ENCODE data around the gene NEIL1. TPM values are rescaled to one million over a fixed set of nuclear protein-coding genes. Genes with fewer than 3 reads are reported as not detected.

NEIL1 gene
- total RNA-seq, 4 donors from 2014 or later, result 25.2 to 71.9 (median 48.8) TPM

GRCh38 chr15:75359537-75360250 lies 12.9 kb downstream of the NEIL1 start:
- TF ChIP-seq, protein P1, sequence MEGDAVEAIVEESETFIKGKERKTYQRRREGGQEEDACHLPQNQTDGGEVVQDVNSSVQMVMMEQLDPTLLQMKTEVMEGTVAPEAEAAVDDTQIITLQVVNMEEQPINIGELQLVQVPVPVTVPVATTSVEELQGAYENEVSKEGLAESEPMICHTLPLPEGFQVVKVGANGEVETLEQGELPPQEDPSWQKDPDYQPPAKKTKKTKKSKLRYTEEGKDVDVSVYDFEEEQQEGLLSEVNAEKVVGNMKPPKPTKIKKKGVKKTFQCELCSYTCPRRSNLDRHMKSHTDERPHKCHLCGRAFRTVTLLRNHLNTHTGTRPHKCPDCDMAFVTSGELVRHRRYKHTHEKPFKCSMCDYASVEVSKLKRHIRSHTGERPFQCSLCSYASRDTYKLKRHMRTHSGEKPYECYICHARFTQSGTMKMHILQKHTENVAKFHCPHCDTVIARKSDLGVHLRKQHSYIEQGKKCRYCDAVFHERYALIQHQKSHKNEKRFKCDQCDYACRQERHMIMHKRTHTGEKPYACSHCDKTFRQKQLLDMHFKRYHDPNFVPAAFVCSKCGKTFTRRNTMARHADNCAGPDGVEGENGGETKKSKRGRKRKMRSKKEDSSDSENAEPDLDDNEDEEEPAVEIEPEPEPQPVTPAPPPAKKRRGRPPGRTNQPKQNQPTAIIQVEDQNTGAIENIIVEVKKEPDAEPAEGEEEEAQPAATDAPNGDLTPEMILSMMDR (IDR thresholded peaks at IDR 0.05), result no peak
- TF ChIP-seq POLR2A (IDR thresholded peaks at IDR 0.05), result no peak
- intact Hi-C loops (cut with DNase I), result loop anchor here (10.0 kb wide), 1 partner anchor 295 kb away; no protein-coding TSS in a partner anchor
- Histone ChIP-seq H3K27ac (no peak overlapping the region), H3K4me3 (replicated peaks in 1 of 3) (no peak overlapping the region), H3K36me3 (peaks cover 22 to 54% of the 10 kb centered on the region in 2 donors), H3K27me3 (no peaks in the 10 kb centered on the region), H3K9me3 (no peaks in the 10 kb centered on the region), H3K4me1 (no peaks in the 10 kb centered on the region)
- WGBS, 2 donors, result 91 to 100% methylated on average over 2 to 11 of the region's 15 CpGs
- DNase-seq, result no peak

- Histone ChIP-seq H3K9me3 (no peaks in the 10 kb centered on the region), H3K27ac (no peak overlapping the region), H3K27me3 (no peaks in the 10 kb centered on the region), H3K36me3 (peaks cover 20 to 61% of the 10 kb centered on the region in 2 donors), H3K4me1 (no peaks in the 10 kb centered on the region), H3K4me3 (replicated peaks in 1 of 3) (no peak overlapping the region)
- WGBS, 2 donors, result 86 to 100% methylated on average over 1 of the region's 1 CpG
- no peak for TF ChIP-seq POLR2A (IDR thresholded peaks at IDR 0.05)
- TF ChIP-seq, protein P1 (IDR thresholded peaks at IDR 0.05), result no peak
- no peak for DNase-seq
- intact Hi-C loops (cut with DNase I), result loop anchor here (10.0 kb wide), 1 partner anchor 294 kb away; no protein-coding TSS in a partner anchor
These were observed 13.6 kb downstream of the NEIL1 start for GRCh38 chr15:75360391-75360790.

DNA sequence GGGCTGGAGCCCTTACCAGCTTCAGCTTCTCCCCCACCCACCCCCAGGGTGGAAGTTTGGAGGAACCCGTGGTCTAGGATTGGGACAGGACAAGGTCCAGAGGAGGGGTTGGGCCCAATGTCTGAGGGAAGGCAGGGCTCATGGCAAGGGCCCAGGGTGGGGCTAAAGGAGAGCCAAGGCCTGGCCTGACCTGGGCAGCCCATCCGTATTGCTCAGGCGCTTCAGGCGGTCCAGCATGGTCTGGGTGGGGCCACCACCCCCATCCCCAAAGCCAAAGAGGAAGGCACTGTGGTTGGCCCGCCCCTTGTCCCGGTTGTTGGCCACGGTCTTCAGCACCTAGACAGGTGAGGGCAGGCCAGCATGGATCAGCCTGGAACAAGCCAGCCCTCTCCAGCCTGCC lies 14.0 kb downstream of the NEIL1 start:
- H3K4me1 ChIP-seq, result no peaks in the 10 kb centered on the region
- H3K4me3 ChIP-seq (replicated peaks in 1 of 3), result no peak overlapping the region
- H3K36me3 ChIP-seq, result peaks cover 21 to 63% of the 10 kb centered on the region in 2 donors
- H3K27ac ChIP-seq, result no peak overlapping the region
- intact Hi-C loops (cut with DNase I), result loop anchor here (10.0 kb wide), 1 partner anchor 294 kb away; no protein-coding TSS in a partner anchor
- H3K9me3 ChIP-seq, result no peaks in the 10 kb centered on the region
- 98 to 100% methylated on average over 1 to 6 of the region's 7 CpGs for WGBS, 2 donors
- no peaks in the 10 kb centered on the region for H3K27me3 ChIP-seq
- no peak for TF ChIP-seq POLR2A (IDR thresholded peaks at IDR 0.05)
- TF ChIP-seq, protein P1 (IDR thresholded peaks at IDR 0.05), result no peak
- no peak for DNase-seq

GRCh38 chr15:75361361-75361988 lies 14.6 kb downstream of the NEIL1 start:
- Histone ChIP-seq H3K4me3 (replicated peaks in 1 of 3) (no peak overlapping the region), H3K27me3 (no peaks in the 10 kb centered on the region), H3K9me3 (no peaks in the 10 kb centered on the region), H3K27ac (no peak overlapping the region), H3K4me1 (no peaks in the 10 kb centered on the region), H3K36me3 (peaks cover 22 to 57% of the 10 kb centered on the region in 2 donors)
- 96 to 97% methylated on average over 8 to 9 of the region's 10 CpGs for WGBS, 2 donors
- intact Hi-C loops (cut with DNase I), result loop anchor here (10.0 kb wide), 1 partner anchor 293 kb away; no protein-coding TSS in a partner anchor
- no peak for TF ChIP-seq POLR2A (IDR thresholded peaks at IDR 0.05)
- TF ChIP-seq, protein P1 (IDR thresholded peaks at IDR 0.05), result no peak
- DNase-seq, result no peak

Measured in thyroid gland (tissue), 4 donors.